ENCODE measurements around the gene CNTD1. TPM values are rescaled to one million over a fixed set of nuclear protein-coding genes. Genes with fewer than 3 reads are reported as not detected.

Gene CNTD1, protein sequence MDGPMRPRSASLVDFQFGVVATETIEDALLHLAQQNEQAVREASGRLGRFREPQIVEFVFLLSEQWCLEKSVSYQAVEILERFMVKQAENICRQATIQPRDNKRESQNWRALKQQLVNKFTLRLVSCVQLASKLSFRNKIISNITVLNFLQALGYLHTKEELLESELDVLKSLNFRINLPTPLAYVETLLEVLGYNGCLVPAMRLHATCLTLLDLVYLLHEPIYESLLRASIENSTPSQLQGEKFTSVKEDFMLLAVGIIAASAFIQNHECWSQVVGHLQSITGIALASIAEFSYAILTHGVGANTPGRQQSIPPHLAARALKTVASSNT
- not detected in 3 replicates for total RNA-seq (2021)
- percentile 7 among the genes with signal in this experiment for Bru-seq, nascent RNA
- long read RNA-seq, experiment 1 = 0 reads
- long read RNA-seq, experiment 2 = 0 reads
- long read RNA-seq, experiment 3 = 0 reads

DNA sequence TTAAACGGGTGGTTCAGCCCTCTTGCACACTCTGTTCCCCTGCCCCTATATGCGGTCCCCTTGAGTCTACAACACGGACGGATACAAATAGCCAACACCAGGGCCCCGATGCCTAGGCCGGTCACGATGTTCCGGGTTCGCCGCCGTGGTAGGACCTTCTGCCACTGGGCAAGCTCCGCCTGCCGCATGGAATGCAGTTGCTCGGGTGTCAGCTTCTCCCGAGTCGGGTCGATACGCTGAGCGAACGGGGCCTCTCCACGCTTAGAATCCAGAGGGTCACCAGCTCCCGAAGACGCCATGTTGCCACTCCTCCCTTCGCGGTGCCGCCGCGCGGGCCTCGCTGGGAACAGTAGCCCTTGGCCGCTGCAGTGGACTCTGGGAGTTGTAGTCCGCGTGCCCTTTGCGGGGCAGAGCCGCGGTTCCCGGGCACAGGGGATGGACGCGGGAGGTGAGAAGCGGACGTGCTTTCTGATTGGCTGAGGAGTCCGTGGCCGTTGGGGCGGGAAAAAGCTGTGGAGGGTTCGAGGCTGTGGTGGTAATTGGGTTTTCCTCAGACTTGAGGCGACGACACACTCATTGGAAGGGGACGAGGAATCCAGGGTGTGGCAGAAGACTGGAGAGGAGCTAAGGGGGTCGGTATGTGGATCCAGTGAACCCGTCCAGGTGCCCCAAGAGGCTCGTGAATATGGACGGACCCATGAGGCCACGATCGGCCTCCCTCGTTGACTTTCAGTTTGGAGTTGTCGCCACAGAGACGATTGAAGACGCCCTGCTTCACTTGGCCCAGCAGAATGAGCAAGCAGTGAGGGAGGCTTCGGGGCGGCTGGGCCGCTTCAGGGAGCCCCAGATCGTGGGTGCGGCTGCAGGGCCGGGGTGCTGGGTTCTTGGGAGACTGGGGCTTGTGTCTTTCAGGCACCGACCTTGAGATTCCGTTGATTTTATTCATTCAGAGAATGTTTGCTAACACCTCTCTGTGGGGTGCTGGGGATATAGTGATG is at the start of gene CNTD1, which contains the start of gene COA3:
Gene CNTD1 (plus strand): TSS at position 479 of the 998 bp plus-strand sequence. CDS start 207 bp downstream, at position 686.
Gene COA3 (minus strand): TSS at position 322 of the 998 bp plus-strand sequence. CDS start 23 bp downstream, at position 299.
- CTCF ChIA-PET = interaction anchor here (0.6 to 2.2 kb wide), 9 partner anchors 21 to 298 kb away, joined by 3 to 19 read pairs (median 4); partner anchors contain the start of genes BECN1, PLEKHH3 and RAMP2
- ATAC-seq = peak; percentile 99
- peak within 1 kb of the TSS; percentile 94 for H3K4me3 Mint-ChIP-seq
- TF ChIP-seq JUN (CRISPR knock-in tag; IDR thresholded peaks at IDR 0.05) = peak; percentile 73; the same call in 1 of the 2 replicates
- TF ChIP-seq, protein P1, sequence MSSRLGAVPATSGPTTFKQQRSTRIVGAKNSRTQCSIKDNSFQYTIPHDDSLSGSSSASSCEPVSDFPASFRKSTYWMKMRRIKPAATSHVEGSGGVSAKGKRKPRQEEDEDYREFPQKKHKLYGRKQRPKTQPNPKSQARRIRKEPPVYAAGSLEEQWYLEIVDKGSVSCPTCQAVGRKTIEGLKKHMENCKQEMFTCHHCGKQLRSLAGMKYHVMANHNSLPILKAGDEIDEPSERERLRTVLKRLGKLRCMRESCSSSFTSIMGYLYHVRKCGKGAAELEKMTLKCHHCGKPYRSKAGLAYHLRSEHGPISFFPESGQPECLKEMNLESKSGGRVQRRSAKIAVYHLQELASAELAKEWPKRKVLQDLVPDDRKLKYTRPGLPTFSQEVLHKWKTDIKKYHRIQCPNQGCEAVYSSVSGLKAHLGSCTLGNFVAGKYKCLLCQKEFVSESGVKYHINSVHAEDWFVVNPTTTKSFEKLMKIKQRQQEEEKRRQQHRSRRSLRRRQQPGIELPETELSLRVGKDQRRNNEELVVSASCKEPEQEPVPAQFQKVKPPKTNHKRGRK (CRISPR knock-in tag; IDR thresholded peaks at IDR 0.05; ENCODE audit: borderline replicate concordance) = no peak
- TF ChIP-seq FOXP1 (CRISPR knock-in tag; IDR thresholded peaks at IDR 0.05; ENCODE audit: borderline replicate concordance) = peak; percentile 97
- TF ChIP-seq, protein P2, sequence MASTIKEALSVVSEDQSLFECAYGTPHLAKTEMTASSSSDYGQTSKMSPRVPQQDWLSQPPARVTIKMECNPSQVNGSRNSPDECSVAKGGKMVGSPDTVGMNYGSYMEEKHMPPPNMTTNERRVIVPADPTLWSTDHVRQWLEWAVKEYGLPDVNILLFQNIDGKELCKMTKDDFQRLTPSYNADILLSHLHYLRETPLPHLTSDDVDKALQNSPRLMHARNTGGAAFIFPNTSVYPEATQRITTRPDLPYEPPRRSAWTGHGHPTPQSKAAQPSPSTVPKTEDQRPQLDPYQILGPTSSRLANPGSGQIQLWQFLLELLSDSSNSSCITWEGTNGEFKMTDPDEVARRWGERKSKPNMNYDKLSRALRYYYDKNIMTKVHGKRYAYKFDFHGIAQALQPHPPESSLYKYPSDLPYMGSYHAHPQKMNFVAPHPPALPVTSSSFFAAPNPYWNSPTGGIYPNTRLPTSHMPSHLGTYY (CRISPR knock-in tag; IDR thresholded peaks at IDR 0.05) = no peak
- no peak for TF ChIP-seq EMX1 (CRISPR knock-in tag; IDR thresholded peaks at IDR 0.05)
- TF ChIP-seq, protein P3, sequence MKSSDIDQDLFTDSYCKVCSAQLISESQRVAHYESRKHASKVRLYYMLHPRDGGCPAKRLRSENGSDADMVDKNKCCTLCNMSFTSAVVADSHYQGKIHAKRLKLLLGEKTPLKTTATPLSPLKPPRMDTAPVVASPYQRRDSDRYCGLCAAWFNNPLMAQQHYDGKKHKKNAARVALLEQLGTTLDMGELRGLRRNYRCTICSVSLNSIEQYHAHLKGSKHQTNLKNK (CRISPR knock-in tag; IDR thresholded peaks at IDR 0.05) = no peak
- peak; percentile 68; the same call in 1 of the 2 replicates for TF ChIP-seq NR2C2 (CRISPR knock-in tag; IDR thresholded peaks at IDR 0.05)
- TF ChIP-seq ZNF138 (CRISPR knock-in tag; conservative IDR thresholded peaks at IDR 0.05) = no peak
- TF ChIP-seq NFE2L1 (CRISPR knock-in tag; IDR thresholded peaks at IDR 0.05) = peak; percentile 98
- TF ChIP-seq GABPB1 (CRISPR knock-in tag; IDR thresholded peaks at IDR 0.05) = peak; percentile 80
- TF ChIP-seq, protein P4, sequence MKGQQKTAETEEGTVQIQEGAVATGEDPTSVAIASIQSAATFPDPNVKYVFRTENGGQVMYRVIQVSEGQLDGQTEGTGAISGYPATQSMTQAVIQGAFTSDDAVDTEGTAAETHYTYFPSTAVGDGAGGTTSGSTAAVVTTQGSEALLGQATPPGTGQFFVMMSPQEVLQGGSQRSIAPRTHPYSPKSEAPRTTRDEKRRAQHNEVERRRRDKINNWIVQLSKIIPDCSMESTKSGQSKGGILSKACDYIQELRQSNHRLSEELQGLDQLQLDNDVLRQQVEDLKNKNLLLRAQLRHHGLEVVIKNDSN (CRISPR knock-in tag; IDR thresholded peaks at IDR 0.05) = peak; percentile 64
- TF ChIP-seq, protein P5, sequence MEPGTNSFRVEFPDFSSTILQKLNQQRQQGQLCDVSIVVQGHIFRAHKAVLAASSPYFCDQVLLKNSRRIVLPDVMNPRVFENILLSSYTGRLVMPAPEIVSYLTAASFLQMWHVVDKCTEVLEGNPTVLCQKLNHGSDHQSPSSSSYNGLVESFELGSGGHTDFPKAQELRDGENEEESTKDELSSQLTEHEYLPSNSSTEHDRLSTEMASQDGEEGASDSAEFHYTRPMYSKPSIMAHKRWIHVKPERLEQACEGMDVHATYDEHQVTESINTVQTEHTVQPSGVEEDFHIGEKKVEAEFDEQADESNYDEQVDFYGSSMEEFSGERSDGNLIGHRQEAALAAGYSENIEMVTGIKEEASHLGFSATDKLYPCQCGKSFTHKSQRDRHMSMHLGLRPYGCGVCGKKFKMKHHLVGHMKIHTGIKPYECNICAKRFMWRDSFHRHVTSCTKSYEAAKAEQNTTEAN (CRISPR knock-in tag; IDR thresholded peaks at IDR 0.05) = peak; percentile 66
- TF ChIP-seq NFYB (CRISPR knock-in tag; conservative IDR thresholded peaks at IDR 0.05; ENCODE audit: low read depth) = peak; percentile 82
- TF ChIP-seq, protein P6, sequence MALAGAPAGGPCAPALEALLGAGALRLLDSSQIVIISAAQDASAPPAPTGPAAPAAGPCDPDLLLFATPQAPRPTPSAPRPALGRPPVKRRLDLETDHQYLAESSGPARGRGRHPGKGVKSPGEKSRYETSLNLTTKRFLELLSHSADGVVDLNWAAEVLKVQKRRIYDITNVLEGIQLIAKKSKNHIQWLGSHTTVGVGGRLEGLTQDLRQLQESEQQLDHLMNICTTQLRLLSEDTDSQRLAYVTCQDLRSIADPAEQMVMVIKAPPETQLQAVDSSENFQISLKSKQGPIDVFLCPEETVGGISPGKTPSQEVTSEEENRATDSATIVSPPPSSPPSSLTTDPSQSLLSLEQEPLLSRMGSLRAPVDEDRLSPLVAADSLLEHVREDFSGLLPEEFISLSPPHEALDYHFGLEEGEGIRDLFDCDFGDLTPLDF (CRISPR knock-in tag; IDR thresholded peaks at IDR 0.05) = peak; percentile 94; the same call in 1 of the 2 replicates
- TF ChIP-seq, protein P7, sequence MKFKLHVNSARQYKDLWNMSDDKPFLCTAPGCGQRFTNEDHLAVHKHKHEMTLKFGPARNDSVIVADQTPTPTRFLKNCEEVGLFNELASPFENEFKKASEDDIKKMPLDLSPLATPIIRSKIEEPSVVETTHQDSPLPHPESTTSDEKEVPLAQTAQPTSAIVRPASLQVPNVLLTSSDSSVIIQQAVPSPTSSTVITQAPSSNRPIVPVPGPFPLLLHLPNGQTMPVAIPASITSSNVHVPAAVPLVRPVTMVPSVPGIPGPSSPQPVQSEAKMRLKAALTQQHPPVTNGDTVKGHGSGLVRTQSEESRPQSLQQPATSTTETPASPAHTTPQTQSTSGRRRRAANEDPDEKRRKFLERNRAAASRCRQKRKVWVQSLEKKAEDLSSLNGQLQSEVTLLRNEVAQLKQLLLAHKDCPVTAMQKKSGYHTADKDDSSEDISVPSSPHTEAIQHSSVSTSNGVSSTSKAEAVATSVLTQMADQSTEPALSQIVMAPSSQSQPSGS (CRISPR knock-in tag; IDR thresholded peaks at IDR 0.05; ENCODE audit: borderline replicate concordance, low read depth) = no peak
- TF ChIP-seq ZNF263 (CRISPR knock-in tag; IDR thresholded peaks at IDR 0.05; ENCODE audit: low read depth) = no peak
- TF ChIP-seq SP1 (CRISPR knock-in tag; conservative IDR thresholded peaks at IDR 0.05) = peak; percentile 84; the same call in 1 of the 2 replicates
- TF ChIP-seq MYBL2 (CRISPR knock-in tag; IDR thresholded peaks at IDR 0.05) = peak; percentile 98
- TF ChIP-seq, protein P8, sequence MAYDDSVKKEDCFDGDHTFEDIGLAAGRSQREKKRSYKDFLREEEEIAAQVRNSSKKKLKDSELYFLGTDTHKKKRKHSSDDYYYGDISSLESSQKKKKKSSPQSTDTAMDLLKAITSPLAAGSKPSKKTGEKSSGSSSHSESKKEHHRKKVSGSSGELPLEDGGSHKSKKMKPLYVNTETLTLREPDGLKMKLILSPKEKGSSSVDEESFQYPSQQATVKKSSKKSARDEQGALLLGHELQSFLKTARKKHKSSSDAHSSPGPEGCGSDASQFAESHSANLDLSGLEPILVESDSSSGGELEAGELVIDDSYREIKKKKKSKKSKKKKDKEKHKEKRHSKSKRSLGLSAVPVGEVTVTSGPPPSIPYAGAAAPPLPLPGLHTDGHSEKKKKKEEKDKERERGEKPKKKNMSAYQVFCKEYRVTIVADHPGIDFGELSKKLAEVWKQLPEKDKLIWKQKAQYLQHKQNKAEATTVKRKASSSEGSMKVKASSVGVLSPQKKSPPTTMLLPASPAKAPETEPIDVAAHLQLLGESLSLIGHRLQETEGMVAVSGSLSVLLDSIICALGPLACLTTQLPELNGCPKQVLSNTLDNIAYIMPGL (CRISPR knock-in tag; IDR thresholded peaks at IDR 0.05) = peak; percentile 78
- no peak for TF ChIP-seq ZNF423 (CRISPR knock-in tag; IDR thresholded peaks at IDR 0.05)
- TF ChIP-seq, protein P9, sequence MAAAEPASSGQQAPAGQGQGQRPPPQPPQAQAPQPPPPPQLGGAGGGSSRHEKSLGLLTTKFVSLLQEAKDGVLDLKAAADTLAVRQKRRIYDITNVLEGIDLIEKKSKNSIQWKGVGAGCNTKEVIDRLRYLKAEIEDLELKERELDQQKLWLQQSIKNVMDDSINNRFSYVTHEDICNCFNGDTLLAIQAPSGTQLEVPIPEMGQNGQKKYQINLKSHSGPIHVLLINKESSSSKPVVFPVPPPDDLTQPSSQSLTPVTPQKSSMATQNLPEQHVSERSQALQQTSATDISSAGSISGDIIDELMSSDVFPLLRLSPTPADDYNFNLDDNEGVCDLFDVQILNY (CRISPR knock-in tag; IDR thresholded peaks at IDR 0.05) = peak; percentile 98
- peak; percentile 71; the same call in 1 of the 2 replicates for TF ChIP-seq RELA (CRISPR knock-in tag; IDR thresholded peaks at IDR 0.05; ENCODE audit: borderline replicate concordance)
- no peak for TF ChIP-seq NR1H2 (CRISPR knock-in tag; IDR thresholded peaks at IDR 0.05)

More for the DNA sequence above, at the start of gene CNTD1, which contains the start of gene COA3:
- Mint-ChIP-seq H3K27ac (no peak within 1 kb of the TSS; the same call in 1 of the 2 replicates), H3K4me1 (peaks cover 6% of the 10 kb centered on the region; the same call in 1 of the 2 replicates), H3K27me3 (ENCODE audit: low read depth) (peaks cover 29% of the 10 kb centered on the region), H3K36me3 (peaks cover 8% of the 10 kb centered on the region), H3K9me3 (peaks cover 6% of the 10 kb centered on the region)
- DNase-seq (ENCODE audit: low spot score) = peak; percentile 92
- POLR2A ChIA-PET = interaction anchor here (1.2 to 1.3 kb wide), 2 partner anchors 18 to 25 kb away, joined by 3 to 5 read pairs; partner anchors contain the start of genes VPS25 and WNK4

Data from WTC11 (cell line).